ENCODE measurements around the gene TENM3.

Gene TENM3

DNA sequence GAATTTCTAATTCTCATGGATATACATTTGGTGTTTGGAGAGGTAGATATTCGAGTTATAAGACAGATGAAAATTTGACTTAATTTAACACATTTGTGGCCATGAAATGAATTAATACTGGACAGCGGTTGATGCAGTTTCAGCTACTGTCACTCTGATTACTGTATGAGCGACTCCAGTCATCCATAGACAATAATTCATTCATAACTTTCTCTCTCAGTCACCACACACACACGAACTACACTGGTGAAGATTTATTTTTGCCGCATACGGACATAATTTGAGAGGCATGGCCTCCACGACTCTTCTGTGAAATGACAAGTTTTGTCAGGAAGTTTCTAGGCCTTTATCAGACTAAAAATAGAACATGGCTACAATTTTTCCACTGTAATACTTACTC, 177.0 kb downstream of the TENM3 start:
- Histone ChIP-seq H3K9me3 (replicated peaks; ENCODE audit: insufficient read depth, low read length) (no peaks in the 10 kb centered on the region), H3K4me2 (ENCODE audit: low read depth, low read length) (no peak overlapping the region), H3K36me3 (replicated peaks; ENCODE audit: insufficient read depth, low read length) (no peaks in the 10 kb centered on the region), H4K20me1 (ENCODE audit: insufficient read depth, low read length) (no peaks in the 10 kb centered on the region), H2AFZ (ENCODE audit: low read length) (no peak overlapping the region), H3F3A (ENCODE audit: insufficient read depth, low read length) (0 out of 2 replicates have a peak, but pooled peaks cover 3% of the 10 kb centered on the region), H3K27me3 (replicated peaks; ENCODE audit: insufficient read depth, low read length) (no peaks in the 10 kb centered on the region), H3K79me2 (ENCODE audit: low read length) (no peaks in the 10 kb centered on the region), H3K9me2 (replicated peaks; ENCODE audit: insufficient read depth, low read length) (no peaks in the 10 kb centered on the region), H3K4me1 (ENCODE audit: low read length) (peaks cover 4% of the 10 kb centered on the region; the same call in 1 of the 2 replicates), H3K9ac (ENCODE audit: low read length) (no peak overlapping the region), H3K27ac (ENCODE audit: low read length) (no peak overlapping the region), H3K4me3 (ENCODE audit: low read length) (no peak overlapping the region)
- no peak for DNase-seq
- TF ChIP-seq EZH2 (optimal IDR thresholded peaks at IDR 0.05; ENCODE audit: low read depth, low read length) (no peak), EZH2phosphoT487 (IDR thresholded peaks at IDR 0.05; ENCODE audit: low read length) (no peak)
- TF ChIP-seq, protein P1, sequence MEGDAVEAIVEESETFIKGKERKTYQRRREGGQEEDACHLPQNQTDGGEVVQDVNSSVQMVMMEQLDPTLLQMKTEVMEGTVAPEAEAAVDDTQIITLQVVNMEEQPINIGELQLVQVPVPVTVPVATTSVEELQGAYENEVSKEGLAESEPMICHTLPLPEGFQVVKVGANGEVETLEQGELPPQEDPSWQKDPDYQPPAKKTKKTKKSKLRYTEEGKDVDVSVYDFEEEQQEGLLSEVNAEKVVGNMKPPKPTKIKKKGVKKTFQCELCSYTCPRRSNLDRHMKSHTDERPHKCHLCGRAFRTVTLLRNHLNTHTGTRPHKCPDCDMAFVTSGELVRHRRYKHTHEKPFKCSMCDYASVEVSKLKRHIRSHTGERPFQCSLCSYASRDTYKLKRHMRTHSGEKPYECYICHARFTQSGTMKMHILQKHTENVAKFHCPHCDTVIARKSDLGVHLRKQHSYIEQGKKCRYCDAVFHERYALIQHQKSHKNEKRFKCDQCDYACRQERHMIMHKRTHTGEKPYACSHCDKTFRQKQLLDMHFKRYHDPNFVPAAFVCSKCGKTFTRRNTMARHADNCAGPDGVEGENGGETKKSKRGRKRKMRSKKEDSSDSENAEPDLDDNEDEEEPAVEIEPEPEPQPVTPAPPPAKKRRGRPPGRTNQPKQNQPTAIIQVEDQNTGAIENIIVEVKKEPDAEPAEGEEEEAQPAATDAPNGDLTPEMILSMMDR (IDR thresholded peaks at IDR 0.05; ENCODE audit: low read length): no peak

DNA sequence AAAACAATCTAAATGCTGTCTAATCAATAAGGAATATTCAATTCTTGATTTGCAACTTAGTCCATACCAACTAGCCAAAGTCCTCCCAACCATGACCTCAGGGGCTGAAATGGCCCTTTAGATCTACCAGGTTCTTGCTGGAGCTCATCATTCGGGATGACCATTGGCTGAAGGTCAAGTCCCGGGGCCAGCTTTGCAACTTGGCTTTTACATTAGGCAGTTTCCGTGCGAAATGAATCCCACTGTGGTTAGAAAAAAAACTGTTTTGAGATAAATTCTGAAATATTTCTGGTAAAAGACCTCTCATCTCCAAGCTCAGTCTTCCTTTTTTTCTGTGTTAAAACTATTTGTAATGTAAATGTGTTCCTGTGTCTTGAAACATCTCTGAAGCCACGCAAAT, 178.6 kb downstream of the TENM3 start:
- no peaks in the 10 kb centered on the region for H4K20me1 ChIP-seq (ENCODE audit: insufficient read depth, low read length)
- H3K79me2 ChIP-seq (ENCODE audit: low read length): no peaks in the 10 kb centered on the region
- H3F3A ChIP-seq (ENCODE audit: insufficient read depth, low read length): 0 out of 2 replicates have a peak, but pooled peaks cover 3% of the 10 kb centered on the region
- DNase-seq: no peak
- H3K27ac ChIP-seq (ENCODE audit: low read length): no peak overlapping the region
- H3K9me3 ChIP-seq (replicated peaks; ENCODE audit: insufficient read depth, low read length): no peaks in the 10 kb centered on the region
- H3K4me3 ChIP-seq (ENCODE audit: low read length): no peak overlapping the region
- H3K4me2 ChIP-seq (ENCODE audit: low read depth, low read length): no peak overlapping the region
- TF ChIP-seq, protein P1 (IDR thresholded peaks at IDR 0.05; ENCODE audit: low read length): no peak
- TF ChIP-seq EZH2 (optimal IDR thresholded peaks at IDR 0.05; ENCODE audit: low read depth, low read length) (no peak), EZH2phosphoT487 (IDR thresholded peaks at IDR 0.05; ENCODE audit: low read length) (no peak)
- H3K9ac ChIP-seq (ENCODE audit: low read length): no peak overlapping the region
- H3K9me2 ChIP-seq (replicated peaks; ENCODE audit: insufficient read depth, low read length): no peaks in the 10 kb centered on the region
- H3K27me3 ChIP-seq (replicated peaks; ENCODE audit: insufficient read depth, low read length): no peaks in the 10 kb centered on the region
- peaks cover 4% of the 10 kb centered on the region; the same call in 1 of the 2 replicates for H3K4me1 ChIP-seq (ENCODE audit: low read length)
- H3K36me3 ChIP-seq (replicated peaks; ENCODE audit: insufficient read depth, low read length): no peaks in the 10 kb centered on the region
- no peak overlapping the region for H2AFZ ChIP-seq (ENCODE audit: low read length)

DNA sequence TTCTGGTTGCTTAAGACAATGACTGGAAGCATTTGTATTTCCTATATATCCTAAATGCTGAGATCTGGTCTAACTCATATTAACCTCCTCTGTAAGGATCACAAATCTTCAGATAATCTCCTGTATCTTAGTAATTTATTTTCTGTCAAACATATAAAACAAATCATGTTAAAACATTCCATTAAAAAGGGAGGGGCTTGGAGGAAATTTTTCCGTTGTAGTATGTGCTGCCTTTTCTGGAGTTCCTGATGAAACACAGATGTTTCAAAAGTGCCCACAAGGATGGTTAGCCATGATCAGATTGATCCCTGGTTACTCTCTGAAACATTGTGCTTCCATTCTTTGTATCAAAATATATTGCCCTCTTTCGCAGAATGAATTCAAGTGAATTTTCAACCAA, 182.1 kb downstream of the TENM3 start:
- Histone ChIP-seq H3K36me3 (replicated peaks; ENCODE audit: insufficient read depth, low read length) (no peaks in the 10 kb centered on the region), H2AFZ (ENCODE audit: low read length) (no peak overlapping the region), H3K9ac (ENCODE audit: low read length) (no peak overlapping the region), H3K9me2 (replicated peaks; ENCODE audit: insufficient read depth, low read length) (no peaks in the 10 kb centered on the region), H3K9me3 (replicated peaks; ENCODE audit: insufficient read depth, low read length) (no peaks in the 10 kb centered on the region), H3F3A (ENCODE audit: insufficient read depth, low read length) (no peaks in the 10 kb centered on the region), H3K4me3 (ENCODE audit: low read length) (no peak overlapping the region), H4K20me1 (ENCODE audit: insufficient read depth, low read length) (no peaks in the 10 kb centered on the region), H3K79me2 (ENCODE audit: low read length) (no peaks in the 10 kb centered on the region), H3K27me3 (replicated peaks; ENCODE audit: insufficient read depth, low read length) (no peaks in the 10 kb centered on the region), H3K27ac (ENCODE audit: low read length) (no peak overlapping the region), H3K4me1 (ENCODE audit: low read length) (no peaks in the 10 kb centered on the region), H3K4me2 (ENCODE audit: low read depth, low read length) (no peak overlapping the region)
- TF ChIP-seq, protein P1 (IDR thresholded peaks at IDR 0.05; ENCODE audit: low read length): no peak
- no peak for TF ChIP-seq EZH2 (optimal IDR thresholded peaks at IDR 0.05; ENCODE audit: low read depth, low read length)
- TF ChIP-seq EZH2phosphoT487 (IDR thresholded peaks at IDR 0.05; ENCODE audit: low read length): no peak
- no peak for DNase-seq

Data from MM.1S (cell line).